ENCODE data around the gene SMIM10. TPM values are rescaled to one million over a fixed set of nuclear protein-coding genes. Genes with fewer than 3 reads are reported as not detected.
"Not testable (repeated sequence)": the region's sequence is repeated elsewhere in the genome, so short reads cannot be mapped to it uniquely, and the experiment has no call there.

SMIM10 gene
- total RNA-seq, 3 donors from 2014 or later: 2.3 to 6.2 (median 4.5) TPM

DNA sequence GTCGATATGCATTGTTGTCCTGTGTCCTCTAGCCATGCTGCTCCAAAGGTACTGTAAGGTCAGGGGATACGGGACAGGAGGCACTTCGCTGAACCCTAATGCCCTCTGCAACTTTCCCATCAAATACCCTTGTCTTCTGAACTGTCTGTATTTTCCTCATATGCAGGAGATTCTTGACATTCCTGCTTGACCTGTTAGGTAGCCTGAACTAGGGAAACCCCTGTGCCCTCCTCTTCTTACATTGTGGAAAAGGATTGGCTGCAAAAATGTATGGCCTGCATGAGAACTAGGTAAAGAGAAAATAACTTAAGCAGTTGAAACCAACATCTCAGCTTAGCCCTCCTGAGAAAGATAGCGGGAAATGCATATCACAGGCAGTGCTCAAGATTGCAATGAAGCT, 20.1 kb downstream of the SMIM10 start:
- Histone ChIP-seq H3K27me3 (peaks cover 0 to 37% of the 10 kb centered on the region in 2 donors), H3K27ac (no peak overlapping the region), H3K9me3 (no peaks in the 10 kb centered on the region), H3K4me1 (no peaks in the 10 kb centered on the region), H3K36me3 (no peaks in the 10 kb centered on the region), H3K4me3 (no peak overlapping the region)
- no peak for DNase-seq (ENCODE audit: low spot score in 2 of 2)
- intact Hi-C loops (cut with DNase I; ENCODE audit: low total_unique reads): no loop called here
- TF ChIP-seq POLR2AphosphoS5 (IDR thresholded peaks at IDR 0.05) (no peak), POLR2A (IDR thresholded peaks at IDR 0.05) (no peak)
- TF ChIP-seq, protein P1, sequence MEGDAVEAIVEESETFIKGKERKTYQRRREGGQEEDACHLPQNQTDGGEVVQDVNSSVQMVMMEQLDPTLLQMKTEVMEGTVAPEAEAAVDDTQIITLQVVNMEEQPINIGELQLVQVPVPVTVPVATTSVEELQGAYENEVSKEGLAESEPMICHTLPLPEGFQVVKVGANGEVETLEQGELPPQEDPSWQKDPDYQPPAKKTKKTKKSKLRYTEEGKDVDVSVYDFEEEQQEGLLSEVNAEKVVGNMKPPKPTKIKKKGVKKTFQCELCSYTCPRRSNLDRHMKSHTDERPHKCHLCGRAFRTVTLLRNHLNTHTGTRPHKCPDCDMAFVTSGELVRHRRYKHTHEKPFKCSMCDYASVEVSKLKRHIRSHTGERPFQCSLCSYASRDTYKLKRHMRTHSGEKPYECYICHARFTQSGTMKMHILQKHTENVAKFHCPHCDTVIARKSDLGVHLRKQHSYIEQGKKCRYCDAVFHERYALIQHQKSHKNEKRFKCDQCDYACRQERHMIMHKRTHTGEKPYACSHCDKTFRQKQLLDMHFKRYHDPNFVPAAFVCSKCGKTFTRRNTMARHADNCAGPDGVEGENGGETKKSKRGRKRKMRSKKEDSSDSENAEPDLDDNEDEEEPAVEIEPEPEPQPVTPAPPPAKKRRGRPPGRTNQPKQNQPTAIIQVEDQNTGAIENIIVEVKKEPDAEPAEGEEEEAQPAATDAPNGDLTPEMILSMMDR (IDR thresholded peaks at IDR 0.05): no peak

DNA sequence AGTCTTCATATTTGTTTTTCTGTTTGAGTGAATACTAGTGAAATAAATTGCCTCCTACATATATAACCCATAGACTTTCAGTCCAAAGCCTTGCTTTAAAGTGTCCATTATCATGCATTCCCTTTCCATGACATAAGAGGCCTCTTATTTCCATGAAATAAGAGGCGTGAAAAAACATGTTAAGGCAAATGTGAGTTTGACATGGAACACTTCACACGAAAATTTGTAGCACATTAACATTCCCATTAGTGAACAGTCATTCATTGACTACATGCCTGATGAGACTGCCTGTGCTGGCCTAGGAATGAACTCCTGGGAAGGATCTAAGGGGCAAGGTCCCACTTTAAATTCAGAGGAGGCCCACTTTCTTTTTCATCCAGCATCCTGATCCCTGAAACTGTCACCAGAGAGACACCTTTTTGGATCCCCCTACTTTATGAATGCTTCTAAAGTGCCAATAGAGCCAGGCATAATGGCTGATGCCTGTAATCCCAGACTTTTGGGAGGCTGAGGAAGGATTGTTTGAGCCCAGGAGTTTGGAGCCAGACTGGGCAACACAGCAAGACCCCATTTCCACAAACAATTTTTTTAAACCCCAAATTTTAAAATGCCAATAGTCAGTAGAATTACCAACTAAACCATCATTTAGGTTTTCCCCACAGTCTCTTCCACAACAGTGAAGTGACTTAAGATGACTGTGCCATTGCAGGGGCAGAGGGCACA, 24.9 kb downstream of the SMIM10 start:
- no peaks in the 10 kb centered on the region for H3K9me3 ChIP-seq
- intact Hi-C loops (cut with DNase I; ENCODE audit: low total_unique reads): no loop called here
- no peak for TF ChIP-seq POLR2A (IDR thresholded peaks at IDR 0.05)
- TF ChIP-seq, protein P1 (IDR thresholded peaks at IDR 0.05): no peak
- no peak for TF ChIP-seq POLR2AphosphoS5 (IDR thresholded peaks at IDR 0.05)

DNA sequence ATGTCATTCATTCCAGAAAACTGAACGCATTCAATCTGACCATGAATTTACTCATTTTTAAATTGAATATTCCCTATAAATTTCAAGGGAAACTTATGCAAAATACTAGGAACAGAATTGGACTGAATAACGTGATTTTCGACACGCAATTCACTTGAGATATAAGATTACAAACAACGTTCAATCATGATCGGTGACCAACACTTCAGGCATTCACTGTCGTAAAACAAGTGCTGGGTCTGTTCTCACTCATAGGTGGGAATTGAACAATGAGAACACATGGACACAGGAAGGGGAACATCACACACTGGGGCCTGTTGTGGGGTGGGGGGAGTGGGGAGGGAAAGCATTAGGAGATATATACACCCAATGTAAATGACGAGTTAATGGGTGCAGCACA, 29.1 kb downstream of the SMIM10 start:
- H3K36me3 ChIP-seq; H3K4me3 ChIP-seq; intact Hi-C loops (cut with DNase I; ENCODE audit: low total_unique reads); H3K27me3 ChIP-seq; DNase-seq (ENCODE audit: low spot score in 2 of 2); H3K4me1 ChIP-seq; H3K9me3 ChIP-seq; H3K27ac ChIP-seq: not testable (repeated sequence)

More for the DNA sequence above, 24.9 kb downstream of the SMIM10 start:
- no peaks in the 10 kb centered on the region for H3K36me3 ChIP-seq
- no peak for DNase-seq (ENCODE audit: low spot score in 2 of 2)
- H3K27ac ChIP-seq: no peak overlapping the region
- H3K27me3 ChIP-seq: peaks cover 0 to 15% of the 10 kb centered on the region in 2 donors
- H3K4me3 ChIP-seq: no peak overlapping the region
- no peaks in the 10 kb centered on the region for H3K4me1 ChIP-seq

DNA sequence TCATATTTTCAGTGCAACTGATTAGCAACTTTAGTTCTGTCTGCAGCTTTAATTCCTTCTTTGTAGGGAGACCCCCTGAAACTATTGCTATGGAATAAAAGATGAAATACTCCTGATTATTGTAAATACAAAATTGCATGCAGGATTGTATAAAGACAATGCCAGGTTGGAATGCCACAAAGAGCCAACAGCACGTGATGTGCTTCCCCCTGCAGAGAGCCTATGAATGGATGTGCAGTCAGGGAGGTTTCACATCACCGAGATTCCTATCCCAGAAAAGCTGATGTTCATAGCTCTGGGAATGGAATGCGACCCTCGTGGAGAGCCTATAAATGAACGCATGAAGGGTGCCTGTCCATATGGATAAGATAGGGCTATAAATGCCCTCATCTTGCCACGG, 33.0 kb downstream of the SMIM10 start:
- H3K36me3 ChIP-seq; intact Hi-C loops (cut with DNase I; ENCODE audit: low total_unique reads); H3K27me3 ChIP-seq; DNase-seq (ENCODE audit: low spot score in 2 of 2); H3K9me3 ChIP-seq; H3K4me3 ChIP-seq; H3K4me1 ChIP-seq; H3K27ac ChIP-seq: not testable (repeated sequence)

DNA sequence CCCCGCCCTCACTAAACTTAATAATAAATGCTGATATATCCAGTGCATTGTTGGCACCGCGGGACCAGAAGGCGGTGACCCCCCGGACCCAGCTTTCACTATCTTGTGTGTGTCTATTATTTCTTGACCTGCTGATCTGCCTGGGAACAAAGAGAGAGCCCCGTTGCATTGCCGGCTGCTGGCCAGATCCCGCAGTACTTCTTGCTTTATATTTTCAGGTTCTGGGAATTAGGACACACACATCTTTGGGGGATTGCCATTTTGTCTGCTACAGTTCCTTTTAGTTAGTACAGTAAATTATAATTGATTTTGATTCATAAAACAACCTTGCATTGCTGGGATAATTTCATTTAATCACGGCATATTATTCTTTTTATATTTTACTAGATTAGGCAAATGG, 33.7 kb downstream of the SMIM10 start:
- H3K36me3 ChIP-seq: no peaks in the 10 kb centered on the region
- intact Hi-C loops (cut with DNase I; ENCODE audit: low total_unique reads): no loop called here
- DNase-seq (ENCODE audit: low spot score in 2 of 2): no peak
- peak overlapping the region in 1 of 2 donors; percentile 56 for H3K27ac ChIP-seq
- TF ChIP-seq, protein P1 (IDR thresholded peaks at IDR 0.05): no peak
- no peak for TF ChIP-seq POLR2AphosphoS5 (IDR thresholded peaks at IDR 0.05)
- H3K4me3 ChIP-seq: no peak overlapping the region
- no peaks in the 10 kb centered on the region for H3K4me1 ChIP-seq
- H3K27me3 ChIP-seq: no peaks in the 10 kb centered on the region
- no peaks in the 10 kb centered on the region for H3K9me3 ChIP-seq

DNA sequence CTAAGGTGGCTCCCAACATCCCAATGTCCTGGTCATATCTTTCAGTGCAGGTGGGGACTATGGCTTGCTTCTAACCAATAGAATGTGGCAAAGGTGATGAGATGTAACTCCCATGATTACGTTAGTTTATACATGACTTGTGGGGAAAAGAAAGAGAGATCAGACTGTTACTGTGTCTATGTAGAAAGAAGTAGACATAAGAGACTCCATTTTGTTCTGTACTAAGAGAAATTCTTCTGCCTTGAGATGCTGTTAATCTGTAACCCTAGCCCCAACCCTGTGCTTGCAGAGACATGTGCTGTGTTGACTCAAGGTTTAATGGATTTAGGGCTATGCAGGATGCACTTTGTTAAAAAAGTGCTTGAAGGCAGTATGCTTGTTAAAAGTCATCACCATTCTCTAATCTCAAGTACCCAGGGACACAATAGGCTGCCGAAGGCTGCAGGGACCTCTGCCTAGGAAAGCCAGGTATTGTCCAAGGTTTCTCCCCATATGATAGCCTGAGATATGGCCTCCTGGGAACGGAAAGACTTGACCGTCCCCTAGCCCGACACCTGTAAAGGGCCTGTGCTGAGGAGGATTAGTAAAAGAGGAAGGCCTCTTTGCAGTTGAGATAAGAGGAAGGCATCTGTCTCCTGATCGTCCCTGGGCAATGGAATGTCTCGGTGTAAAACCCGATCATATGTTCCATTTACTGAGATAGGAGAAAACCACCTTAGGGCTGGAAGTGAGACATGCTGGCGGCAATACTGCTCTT, 39.6 kb downstream of the SMIM10 start:
- H3K27me3 ChIP-seq; H3K4me1 ChIP-seq; intact Hi-C loops (cut with DNase I; ENCODE audit: low total_unique reads); H3K36me3 ChIP-seq; H3K4me3 ChIP-seq; DNase-seq (ENCODE audit: low spot score in 2 of 2); H3K9me3 ChIP-seq; H3K27ac ChIP-seq: not testable (repeated sequence)

DNA sequence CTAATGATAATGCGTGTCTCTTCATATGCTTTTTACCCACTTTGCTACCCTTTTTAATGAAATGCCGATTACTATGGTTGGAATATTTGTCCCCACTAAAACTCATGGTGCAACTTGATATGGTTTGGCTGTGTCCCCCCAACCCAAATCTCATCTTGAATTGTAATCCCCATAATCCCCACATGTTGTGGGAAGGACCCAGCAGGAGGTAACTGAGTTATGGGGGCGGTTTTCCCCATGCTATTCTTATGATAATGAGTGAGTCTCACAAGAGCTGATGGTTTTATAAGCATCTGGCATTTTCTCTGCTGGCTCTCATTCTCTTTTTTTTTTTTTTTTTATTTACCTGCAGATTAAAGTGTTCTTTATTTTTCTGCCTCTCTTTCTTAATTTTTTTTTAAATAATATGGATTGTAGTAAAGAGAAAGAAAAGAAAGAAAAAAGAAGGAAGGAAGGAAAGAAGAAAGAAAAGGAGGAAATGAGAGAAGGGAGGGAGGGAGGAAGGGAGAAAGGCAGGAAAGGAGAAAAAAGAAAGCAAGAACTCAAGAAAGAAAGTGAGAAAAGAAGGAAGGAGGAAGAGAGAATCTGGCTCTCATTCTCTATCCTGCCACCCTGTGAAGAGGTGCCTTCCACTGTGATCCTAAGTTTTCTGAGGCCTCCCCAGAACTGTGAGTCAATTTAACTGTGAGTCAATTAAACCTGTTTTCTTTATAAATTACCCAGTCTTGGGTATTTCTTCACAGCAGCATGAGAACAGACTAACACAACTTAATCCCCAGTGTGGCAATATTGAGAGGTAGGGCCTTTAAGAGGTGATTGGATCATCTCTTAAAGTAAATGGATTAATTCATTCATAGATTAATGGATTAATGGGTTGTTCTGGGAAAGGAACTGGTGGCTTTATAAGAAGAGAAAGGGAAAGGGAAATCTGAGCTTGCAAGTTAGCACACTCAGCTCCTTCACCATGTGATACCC, 50.6 kb downstream of the SMIM10 start:
- H3K4me3 ChIP-seq; H3K4me1 ChIP-seq; DNase-seq (ENCODE audit: low spot score in 2 of 2); H3K27me3 ChIP-seq; H3K27ac ChIP-seq; H3K9me3 ChIP-seq; H3K36me3 ChIP-seq; intact Hi-C loops (cut with DNase I; ENCODE audit: low total_unique reads): not testable (repeated sequence)

All from breast epithelium (tissue), 4 donors.